OCI-LY3 (cell line): ENCODE measurements around the gene MACROD2.
A peak's percentile ranks its signal among the peaks of the same experiment; 100 is the strongest.

Experiments
- H2AFZ ChIP-seq: fragments of 200-600, 300-600 bp; shearing (Covaris generic); 2 replicates; pipeline ENCODE4 v1.6.0; 2014; ENCODE audit warnings: antibody characterized with exemption, low read depth, low read length
- H3K27ac ChIP-seq: fragments of 200-600, 300-600 bp; sonication (generic); 2 replicates; pipeline ENCODE4 v1.5.1; 2014; ENCODE audit warnings: mild to moderate bottlenecking, low read length, moderate library complexity, mixed read lengths
- H3K27me3 ChIP-seq: fragments of 200-600, 300-600 bp; sonication (generic); 2 replicates; pipeline ENCODE4 v1.6.1; 2014; ENCODE audit warnings: low read depth, low read length, mixed read lengths
- H3K36me3 ChIP-seq: fragments of 200-600, 300-600 bp; sonication (generic); replicated peaks from 2 replicates; pipeline ENCODE3; 2014; ENCODE audit warnings: low read depth, low read length, mixed read lengths
- H3K4me1 ChIP-seq: fragments of 300-600, 200-600 bp; sonication (generic); 2 replicates; pipeline ENCODE4 v1.6.1; 2014; ENCODE audit warnings: low read length, mixed read lengths
- H3K4me2 ChIP-seq: fragments of 200-600, 300-600 bp; sonication (generic); 2 replicates; pipeline ENCODE4 v1.6.1; 2014; ENCODE audit warnings: low read length, mixed read lengths
- H3K4me3 ChIP-seq: fragments of 300-600, 200-600 bp; sonication (generic); 2 replicates; pipeline ENCODE4 v1.5.1; 2014; ENCODE audit warnings: antibody characterized with exemption, mild to moderate bottlenecking, low read length, moderate library complexity
- H3K79me2 ChIP-seq: fragments of 300-600, 200-600 bp; shearing (Covaris generic); 2 replicates; pipeline ENCODE4 v1.6.1; 2014; ENCODE audit warnings: mild to moderate bottlenecking, low read length, mixed read lengths
- H3K9ac ChIP-seq: fragments of 300-600, 200-600 bp; shearing (Covaris generic); 2 replicates; pipeline ENCODE4 v1.6.0; 2014; ENCODE audit warnings: mild to moderate bottlenecking, low read length, moderate library complexity
- H3K9me3 ChIP-seq: fragments of 200-600, 300-600 bp; shearing (Covaris generic); 2 replicates; pipeline ENCODE4 v1.6.1; 2014; ENCODE audit warnings: low read length, mixed read lengths; ENCODE audit not compliant: insufficient read depth
- H4K20me1 ChIP-seq: fragments of 200-600, 300-600 bp; sonication (generic); 2 replicates; pipeline ENCODE4 v1.6.1; 2016; ENCODE audit warnings: low read length, mixed read lengths; ENCODE audit not compliant: insufficient read depth
- EZH2phosphoT487 ChIP-seq: fragments of 200-600 bp; shearing (Covaris generic); IDR thresholded peaks from 2 replicates; pipeline ENCODE4 v1.6.1; 2018; ENCODE audit warnings: antibody characterized with exemption, mixed run types, low read depth
- TF ChIP-seq, protein P1 (sequence below): fragments of 200-600, 300-600 bp; sonication (generic); IDR thresholded peaks from 2 replicates; pipeline ENCODE4 v1.5.1; 2014; ENCODE audit warnings: antibody characterized with exemption, low read length, low read depth

The MACROD2 gene

GRCh38 chr20:15763366-15763765, 1768.0 kb downstream of the MACROD2 start:
- no peaks in the 10 kb centered on the region for H3K36me3 ChIP-seq
- no peaks in the 10 kb centered on the region for H3K9me3 ChIP-seq
- no peak overlapping the region for H3K4me2 ChIP-seq
- H3K4me1 ChIP-seq = peaks cover 8% of the 10 kb centered on the region; the same call in 1 of the 2 replicates
- no peaks in the 10 kb centered on the region for H4K20me1 ChIP-seq
- no peak overlapping the region for H3K27ac ChIP-seq
- H2AFZ ChIP-seq = no peak overlapping the region
- TF ChIP-seq EZH2phosphoT487 = no peak
- TF ChIP-seq, protein P1, sequence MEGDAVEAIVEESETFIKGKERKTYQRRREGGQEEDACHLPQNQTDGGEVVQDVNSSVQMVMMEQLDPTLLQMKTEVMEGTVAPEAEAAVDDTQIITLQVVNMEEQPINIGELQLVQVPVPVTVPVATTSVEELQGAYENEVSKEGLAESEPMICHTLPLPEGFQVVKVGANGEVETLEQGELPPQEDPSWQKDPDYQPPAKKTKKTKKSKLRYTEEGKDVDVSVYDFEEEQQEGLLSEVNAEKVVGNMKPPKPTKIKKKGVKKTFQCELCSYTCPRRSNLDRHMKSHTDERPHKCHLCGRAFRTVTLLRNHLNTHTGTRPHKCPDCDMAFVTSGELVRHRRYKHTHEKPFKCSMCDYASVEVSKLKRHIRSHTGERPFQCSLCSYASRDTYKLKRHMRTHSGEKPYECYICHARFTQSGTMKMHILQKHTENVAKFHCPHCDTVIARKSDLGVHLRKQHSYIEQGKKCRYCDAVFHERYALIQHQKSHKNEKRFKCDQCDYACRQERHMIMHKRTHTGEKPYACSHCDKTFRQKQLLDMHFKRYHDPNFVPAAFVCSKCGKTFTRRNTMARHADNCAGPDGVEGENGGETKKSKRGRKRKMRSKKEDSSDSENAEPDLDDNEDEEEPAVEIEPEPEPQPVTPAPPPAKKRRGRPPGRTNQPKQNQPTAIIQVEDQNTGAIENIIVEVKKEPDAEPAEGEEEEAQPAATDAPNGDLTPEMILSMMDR = peak; percentile 23; the same call in 1 of the 2 replicates
- no peaks in the 10 kb centered on the region for H3K27me3 ChIP-seq
- H3K9ac ChIP-seq = no peak overlapping the region
- no peaks in the 10 kb centered on the region for H3K79me2 ChIP-seq
- no peak overlapping the region for H3K4me3 ChIP-seq

DNA sequence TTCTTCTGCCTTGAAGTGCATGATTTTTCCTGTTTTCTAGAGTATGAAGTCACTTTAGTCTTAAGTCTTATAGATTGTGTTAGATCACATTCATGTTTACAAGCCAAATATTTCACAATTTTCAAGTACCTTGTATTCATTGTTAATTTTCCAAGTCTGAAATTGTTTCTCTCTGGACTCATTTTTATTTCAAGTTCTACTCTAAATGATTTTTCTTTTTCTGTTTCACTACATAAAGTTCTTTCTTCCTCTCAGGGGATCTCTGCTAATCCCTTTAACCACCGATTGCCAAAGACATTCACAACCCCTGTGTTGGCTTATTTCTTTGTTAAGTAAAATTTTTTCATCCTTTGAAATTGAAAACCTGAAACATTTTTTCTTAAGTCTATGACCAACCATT, 1772.3 kb downstream of the MACROD2 start:
- Histone ChIP-seq H3K27ac (no peak overlapping the region), H3K27me3 (no peaks in the 10 kb centered on the region), H3K9me3 (no peaks in the 10 kb centered on the region)

DNA sequence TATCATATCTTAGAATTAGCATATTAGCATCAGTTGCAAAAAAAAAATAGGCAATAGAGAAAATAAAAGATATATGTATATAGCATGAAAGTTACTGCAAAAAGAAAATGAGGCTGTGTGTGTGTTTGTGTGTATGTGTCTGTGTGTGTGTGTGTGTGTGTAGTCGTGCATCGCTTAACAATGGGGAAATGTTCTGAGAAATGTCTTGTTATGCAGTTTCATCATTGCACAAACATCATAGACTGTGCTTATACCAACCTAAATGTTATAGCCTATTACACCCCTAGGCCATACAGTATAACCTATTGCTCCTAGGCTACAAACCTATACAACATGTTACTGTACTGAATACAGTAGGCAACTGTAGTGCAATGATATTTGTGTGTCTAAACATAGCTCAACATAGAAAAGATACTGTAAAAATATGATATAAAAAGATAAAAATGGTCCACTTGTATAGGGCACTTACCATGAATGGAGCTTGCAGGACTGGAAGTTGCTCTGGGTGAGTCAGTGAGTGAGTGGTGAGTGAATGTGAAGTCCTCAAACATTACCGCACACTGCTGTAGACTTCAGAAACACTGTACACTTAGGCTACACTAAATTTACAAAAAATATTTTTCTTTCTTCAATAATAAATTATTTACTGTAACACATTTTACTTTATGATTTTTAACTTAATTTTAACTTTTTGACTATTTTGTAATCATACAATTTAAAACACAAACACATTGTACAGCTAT, 1772.9 kb downstream of the MACROD2 start:
- Histone ChIP-seq H3K27ac (no peak overlapping the region), H3K4me3 (no peak overlapping the region)

More for the DNA sequence above, 1772.3 kb downstream of the MACROD2 start:
- Histone ChIP-seq H2AFZ (no peak overlapping the region), H4K20me1 (no peaks in the 10 kb centered on the region), H3K4me3 (no peak overlapping the region), H3K4me1 (peaks cover 8% of the 10 kb centered on the region; the same call in 1 of the 2 replicates), H3K79me2 (no peaks in the 10 kb centered on the region), H3K36me3 (no peaks in the 10 kb centered on the region), H3K4me2 (no peak overlapping the region), H3K9ac (no peak overlapping the region)
- TF ChIP-seq EZH2phosphoT487 = no peak
- TF ChIP-seq, protein P1 = no peak

DNA sequence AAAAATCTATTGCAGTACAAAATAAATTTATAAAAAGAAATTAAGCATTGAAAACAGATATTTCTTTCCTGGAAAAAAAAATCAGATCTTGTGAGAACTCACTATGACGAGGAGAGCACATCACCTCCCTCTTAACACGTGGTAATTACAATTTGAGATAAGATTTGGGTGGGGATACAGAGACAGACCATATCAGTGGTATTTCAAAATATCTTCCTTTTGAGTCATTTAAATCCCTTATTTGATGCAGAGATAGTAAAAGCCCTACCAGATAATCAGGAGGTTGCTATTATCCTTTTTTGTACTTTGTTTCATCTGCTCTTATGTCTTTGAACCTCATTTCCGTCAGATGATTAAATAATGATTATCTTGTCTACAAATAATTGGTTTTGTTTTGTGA, 1777.5 kb downstream of the MACROD2 start:
- Histone ChIP-seq H3K27me3 (no peaks in the 10 kb centered on the region), H3K9me3 (no peaks in the 10 kb centered on the region), H3K4me2 (no peak overlapping the region), H4K20me1 (no peaks in the 10 kb centered on the region), H3K79me2 (no peaks in the 10 kb centered on the region), H2AFZ (no peak overlapping the region), H3K36me3 (no peaks in the 10 kb centered on the region), H3K9ac (no peak overlapping the region), H3K27ac (no peak overlapping the region), H3K4me3 (no peak overlapping the region), H3K4me1 (peaks cover 41% of the 10 kb centered on the region)
- TF ChIP-seq, protein P1 = no peak
- no peak for TF ChIP-seq EZH2phosphoT487

More for the DNA sequence above, 1772.9 kb downstream of the MACROD2 start:
- H4K20me1 ChIP-seq = no peaks in the 10 kb centered on the region
- no peaks in the 10 kb centered on the region for H3K79me2 ChIP-seq
- H3K9me3 ChIP-seq = no peaks in the 10 kb centered on the region
- H3K36me3 ChIP-seq = no peaks in the 10 kb centered on the region
- no peaks in the 10 kb centered on the region for H3K27me3 ChIP-seq
- peaks cover 8% of the 10 kb centered on the region; the same call in 1 of the 2 replicates for H3K4me1 ChIP-seq
- no peak overlapping the region for H2AFZ ChIP-seq
- TF ChIP-seq EZH2phosphoT487 = no peak
- TF ChIP-seq, protein P1 = no peak
- no peak overlapping the region for H3K4me2 ChIP-seq
- no peak overlapping the region for H3K9ac ChIP-seq
